Mesendoderm (in vitro differentiated cells): ENCODE data around the gene FHOD1.

Source experiments
- DNase-seq: peaks from one replicate; pipeline ENCODE4 v3.0.0; 2013
- H2AK5ac ChIP-seq: 2 replicates; pipeline ENCODE4 v1.6.1; 2013; ENCODE audit warnings: low read length, inconsistent platforms
- H2BK120ac ChIP-seq: 2 replicates; pipeline ENCODE4 v1.6.1; 2013; ENCODE audit warnings: low read depth, mild to moderate bottlenecking, low read length, moderate library complexity, mixed read lengths
- H2BK15ac ChIP-seq: replicated peaks from 2 replicates; pipeline ENCODE4 v1.6.1; 2013; ENCODE audit warnings: low read depth, mild to moderate bottlenecking, moderate library complexity
- H2BK5ac ChIP-seq: 2 replicates; pipeline ENCODE4 v1.6.1; 2013; ENCODE audit warnings: low read length, inconsistent platforms
- H3K18ac ChIP-seq: 2 replicates; pipeline ENCODE4 v1.6.1; 2013; ENCODE audit warnings: mild to moderate bottlenecking, low read length, mixed read lengths
- H3K23ac ChIP-seq: one replicate; pipeline ENCODE4 v1.6.1; 2013; ENCODE audit warnings: low read length
- H3K27ac ChIP-seq: 2 replicates; pipeline ENCODE4 v1.5.1; 2013; ENCODE audit warnings: low read depth, mild to moderate bottlenecking, inconsistent platforms, low read length, moderate library complexity
- H3K27me3 ChIP-seq: 2 replicates; pipeline ENCODE4 v1.6.1; 2013; ENCODE audit warnings: low read length, control low read depth, mild to moderate bottlenecking, inconsistent platforms; ENCODE audit not compliant: insufficient read depth, poor library complexity
- H3K36me3 ChIP-seq: 2 replicates; pipeline ENCODE4 v1.6.1; 2013; ENCODE audit warnings: low read length, inconsistent platforms; ENCODE audit not compliant: control insufficient read depth, insufficient read depth
- H3K4ac ChIP-seq: one replicate; pipeline ENCODE4 v1.6.1; 2013; ENCODE audit warnings: low read depth, mild to moderate bottlenecking, low read length, moderate library complexity
- H3K4me1 ChIP-seq: 2 replicates; pipeline ENCODE4 v1.6.1; 2013; ENCODE audit warnings: low read depth, low read length, inconsistent platforms; ENCODE audit not compliant: control insufficient read depth
- H3K4me2 ChIP-seq: 2 replicates; pipeline ENCODE4 v1.6.1; 2013; ENCODE audit warnings: low read length
- H3K4me3 ChIP-seq: 2 replicates; pipeline ENCODE4 v1.5.1; 2013; ENCODE audit warnings: mild to moderate bottlenecking, low read length
- H3K56ac ChIP-seq: one replicate; pipeline ENCODE4 v1.6.1; 2013; ENCODE audit warnings: low read length
- H3K79me1 ChIP-seq: 2 replicates; pipeline ENCODE4 v1.6.1; 2013; ENCODE audit warnings: low read length, inconsistent platforms
- H3K79me2 ChIP-seq: 2 replicates; pipeline ENCODE4 v1.6.1; 2013; ENCODE audit warnings: mild to moderate bottlenecking, low read length; ENCODE audit not compliant: control insufficient read depth, insufficient read depth
- H3K9ac ChIP-seq: 2 replicates; pipeline ENCODE4 v1.6.1; 2013; ENCODE audit warnings: low read length, inconsistent platforms
- H4K5ac ChIP-seq: one replicate; pipeline ENCODE4 v1.6.1; 2013; ENCODE audit warnings: low read length
- H4K8ac ChIP-seq: one replicate; pipeline ENCODE4 v1.6.1; 2013; ENCODE audit warnings: low read depth, mild to moderate bottlenecking, control low read depth, low read length, moderate library complexity
- WGBS: extraction: QIAGEN DNeasy Blood & Tissue Kit; methylation state at CpG from one replicate; pipeline ENCODE4 v1.1.7; 2013; ENCODE audit warnings: low lambda C conversion rate, missing lambda C conversion rate; ENCODE audit not compliant: insufficient coverage; ENCODE audit errors: extremely low coverage; 5-methylcytosine and 5-hydroxymethylcytosine counted together

FHOD1 gene

GRCh38 chr16:67282447-67282805 lies 35.1 kb upstream of the FHOD1 start:
- no CpG with 5 or more reads among the region's 10 CpGs for WGBS
- Histone ChIP-seq H3K4me3 (no peak overlapping the region), H2BK15ac (no peak overlapping the region), H3K27me3 (no peaks in the 10 kb centered on the region), H3K79me1 (no peaks in the 10 kb centered on the region), H2AK5ac (no peak overlapping the region), H3K18ac (no peak overlapping the region), H3K79me2 (no peaks in the 10 kb centered on the region), H3K27ac (no peak overlapping the region), H3K56ac (no peak overlapping the region), H3K23ac (no peak overlapping the region), H2BK120ac (no peak overlapping the region), H3K4ac (no peak overlapping the region), H3K9ac (no peak overlapping the region), H3K4me2 (no peak overlapping the region), H4K5ac (no peak overlapping the region), H3K36me3 (no peaks in the 10 kb centered on the region), H4K8ac (no peak overlapping the region), H3K4me1 (no peaks in the 10 kb centered on the region), H2BK5ac (no peak overlapping the region)
- DNase-seq = no peak

GRCh38 chr16:67281536-67282446 lies 34.5 kb upstream of the FHOD1 start:
- H3K4ac ChIP-seq = no peak overlapping the region
- H4K5ac ChIP-seq = no peak overlapping the region
- H2AK5ac ChIP-seq = no peak overlapping the region
- H3K4me3 ChIP-seq = no peak overlapping the region
- no peak overlapping the region for H3K27ac ChIP-seq
- H3K56ac ChIP-seq = no peak overlapping the region
- no peak overlapping the region for H2BK120ac ChIP-seq
- no peaks in the 10 kb centered on the region for H3K4me1 ChIP-seq
- H3K18ac ChIP-seq = no peak overlapping the region
- H3K36me3 ChIP-seq = no peaks in the 10 kb centered on the region
- H3K9ac ChIP-seq = no peak overlapping the region
- H3K27me3 ChIP-seq = no peaks in the 10 kb centered on the region
- no CpG with 5 or more reads among the region's 14 CpGs for WGBS
- H4K8ac ChIP-seq = no peak overlapping the region
- no peaks in the 10 kb centered on the region for H3K79me1 ChIP-seq
- no peak overlapping the region for H2BK5ac ChIP-seq
- no peak overlapping the region for H3K23ac ChIP-seq
- no peaks in the 10 kb centered on the region for H3K79me2 ChIP-seq
- DNase-seq = no peak
- no peak overlapping the region for H3K4me2 ChIP-seq
- no peak overlapping the region for H2BK15ac ChIP-seq

GRCh38 chr16:67280090-67281015 lies 33.1 kb upstream of the FHOD1 start:
- H3K18ac ChIP-seq = no peak overlapping the region
- H3K36me3 ChIP-seq = peaks cover 2% of the 10 kb centered on the region
- H3K4ac ChIP-seq = no peak overlapping the region
- no peak overlapping the region for H3K4me2 ChIP-seq
- H3K79me2 ChIP-seq = no peaks in the 10 kb centered on the region
- no peak overlapping the region for H4K5ac ChIP-seq
- no peaks in the 10 kb centered on the region for H3K79me1 ChIP-seq
- no peaks in the 10 kb centered on the region for H3K27me3 ChIP-seq
- H4K8ac ChIP-seq = no peak overlapping the region
- H3K27ac ChIP-seq = no peak overlapping the region
- H3K4me3 ChIP-seq = no peak overlapping the region
- no CpG with 5 or more reads among the region's 15 CpGs for WGBS
- DNase-seq = peak; percentile 15
- peak overlapping the region; percentile 25 for H3K56ac ChIP-seq
- no peak overlapping the region for H2BK5ac ChIP-seq
- H3K23ac ChIP-seq = no peak overlapping the region
- no peak overlapping the region for H2AK5ac ChIP-seq
- no peak overlapping the region for H2BK15ac ChIP-seq
- H3K9ac ChIP-seq = no peak overlapping the region
- H2BK120ac ChIP-seq = no peak overlapping the region
- no peaks in the 10 kb centered on the region for H3K4me1 ChIP-seq

GRCh38 chr16:67279296-67280089 lies 32.2 kb upstream of the FHOD1 start, which contains the start of gene PLEKHG4:
Gene PLEKHG4 (plus strand): TSS chr16:67279532. CDS start chr16:67280045, 513 bp downstream.
- no CpG with 5 or more reads among the region's 83 CpGs for WGBS
- H4K5ac ChIP-seq = no peak within 1 kb of the TSS
- H3K56ac ChIP-seq = peak within 1 kb of the TSS; percentile 91
- peak within 1 kb of the TSS; percentile 42 for H2BK5ac ChIP-seq
- H4K8ac ChIP-seq = peak within 1 kb of the TSS; percentile 59
- H3K4ac ChIP-seq = peak within 1 kb of the TSS; percentile 87
- H3K18ac ChIP-seq = peak within 1 kb of the TSS; percentile 91
- DNase-seq = peak; percentile 82
- H3K4me3 ChIP-seq = peak within 1 kb of the TSS; percentile 7
- H3K4me2 ChIP-seq = peak within 1 kb of the TSS; percentile 61
- H3K4me1 ChIP-seq = no peaks in the 10 kb centered on the region
- peak within 1 kb of the TSS; percentile 24 for H3K23ac ChIP-seq
- H2AK5ac ChIP-seq = peak within 1 kb of the TSS; percentile 9
- H3K79me2 ChIP-seq = no peaks in the 10 kb centered on the region
- H3K27me3 ChIP-seq = no peaks in the 10 kb centered on the region
- H3K27ac ChIP-seq = no peak within 1 kb of the TSS
- H3K79me1 ChIP-seq = no peaks in the 10 kb centered on the region
- peak within 1 kb of the TSS; percentile 61 for H3K9ac ChIP-seq
- H2BK120ac ChIP-seq = peak within 1 kb of the TSS; percentile 52
- no peak within 1 kb of the TSS for H2BK15ac ChIP-seq
- peaks cover 2% of the 10 kb centered on the region for H3K36me3 ChIP-seq

GRCh38 chr16:67278773-67279295 lies 31.6 kb upstream of the FHOD1 start:
- no peaks in the 10 kb centered on the region for H3K27me3 ChIP-seq
- no peak overlapping the region for H4K5ac ChIP-seq
- H3K27ac ChIP-seq = no peak overlapping the region
- H3K23ac ChIP-seq = no peak overlapping the region
- peak; percentile 38 for DNase-seq
- no peak overlapping the region for H2BK15ac ChIP-seq
- peak overlapping the region; percentile 91 for H3K56ac ChIP-seq
- H2BK5ac ChIP-seq = no peak overlapping the region
- peak overlapping the region; percentile 7 for H3K4me3 ChIP-seq
- H3K4me1 ChIP-seq = no peaks in the 10 kb centered on the region
- peaks cover 2% of the 10 kb centered on the region for H3K36me3 ChIP-seq
- H3K4ac ChIP-seq = peak overlapping the region; percentile 87
- H3K9ac ChIP-seq = peak overlapping the region; percentile 61
- no peak overlapping the region for H2AK5ac ChIP-seq
- H3K79me2 ChIP-seq = no peaks in the 10 kb centered on the region
- H4K8ac ChIP-seq = peak overlapping the region; percentile 59
- no peaks in the 10 kb centered on the region for H3K79me1 ChIP-seq
- peak overlapping the region; percentile 91 for H3K18ac ChIP-seq
- peak overlapping the region; percentile 52 for H2BK120ac ChIP-seq
- peak overlapping the region; percentile 61 for H3K4me2 ChIP-seq
- no CpG with 5 or more reads among the region's 42 CpGs for WGBS
